A549 (cell line): Measurements from ENCODE around the gene SMO. TPM values are rescaled to one million over a fixed set of nuclear protein-coding genes. Genes with fewer than 3 reads are reported as not detected.
"Not testable (repeated sequence)": the region's sequence is repeated elsewhere in the genome, so short reads cannot be mapped to it uniquely, and the experiment has no call there.

Experiments
- ATAC-seq, 2 experiments: fragments of 200-7000 bp in 1 of 2; fragments of >200 bp in 1 of 2; cut with Nextera tagmentation in 1 of 2; cut with Tn5 transposase in 1 of 2; 3 replicates each; pipeline versions ENCODE4 v1.8.0 to v1.9.1; 2018 to 2020; ENCODE audit warnings: mild to moderate bottlenecking in 1 of 2, moderate library complexity in 1 of 2
- CTCF ChIA-PET: fragments of 300-600 bp; sonication (Branson Sonifier 250); formaldehyde crosslinking; extraction: SDS; loops from one replicate; lab custom pipeline; 2021; ENCODE audit warnings: antibody characterized with exemption, inconsistent platforms; lab: Yijun Ruan, JAX
- POLR2A ChIA-PET: fragments of 350-600 bp; formaldehyde crosslinking; extraction: SDS; loops from one replicate; lab custom pipeline; 2021; ENCODE audit warnings: antibody characterized with exemption, inconsistent platforms; lab: Yijun Ruan, JAX
- DNase-seq, 2 experiments: peaks; one replicate each; pipeline versions ENCODE4 v3.0.0 to v3.0.0-alpha.2; 2011 to 2016; ENCODE audit warnings: low read depth in 1 of 2, low spot score in 1 of 2
- FAIRE-seq: peaks from 2 replicates; lab custom pipeline; 2011; peaks lifted over from hg19 to GRCh38; lab: Jason Lieb, UNC
- H3K27ac ChIP-seq, 2 experiments: fragments of >200 bp; sonication (Bioruptor Twin); formaldehyde crosslinking; 3 replicates each; pipeline ENCODE4 v1.5.1; 2016 to 2017
- H3K4me1 ChIP-seq: fragments of >200 bp; sonication (Bioruptor Twin); formaldehyde crosslinking; 3 replicates; pipeline ENCODE4 v1.6.1; 2016
- H3K4me2 ChIP-seq: fragments of >200 bp; sonication (Bioruptor Twin); formaldehyde crosslinking; 3 replicates; pipeline ENCODE4 v1.6.1; 2016
- H3K4me3 ChIP-seq: fragments of >200 bp; sonication (Bioruptor Twin); formaldehyde crosslinking; 3 replicates; pipeline ENCODE4 v1.5.1; 2016
- H3K9me3 ChIP-seq: fragments of >200 bp; sonication (Bioruptor Twin); formaldehyde crosslinking; 3 replicates; pipeline ENCODE4 v1.6.1; 2016
- BHLHE40 ChIP-seq: IDR thresholded peaks from 2 replicates; pipeline ENCODE4 v1.6.1; 2012; ENCODE audit warnings: low read depth, low read length, inconsistent platforms
- CBX8 ChIP-seq: fragments of 200-600 bp; sonication (generic); IDR thresholded peaks from 2 replicates; pipeline ENCODE4 v1.6.1; 2016
- CEBPB ChIP-seq, 2 experiments: fragments of >200 bp in 1 of 2; sonication (Bioruptor Twin) in 1 of 2; formaldehyde crosslinking in 1 of 2; IDR thresholded peaks; 2 replicates each; pipeline ENCODE4 v1.6.1; 2012 to 2016
- CHD4 ChIP-seq: fragments of 200-600 bp; sonication (generic); IDR thresholded peaks from 2 replicates; pipeline ENCODE4 v1.6.1; 2016; ENCODE audit warnings: antibody characterized with exemption, mild to moderate bottlenecking, borderline replicate concordance
- CTCF ChIP-seq: fragments of >200 bp; sonication (Bioruptor Twin); formaldehyde crosslinking; IDR thresholded peaks from 3 replicates; pipeline ENCODE4 v1.5.1; 2016
- EHMT2 ChIP-seq: fragments of 200-600 bp; sonication (generic); IDR thresholded peaks from 2 replicates; pipeline ENCODE4 v1.6.1; 2016; ENCODE audit warnings: antibody characterized with exemption, low read depth, mild to moderate bottlenecking, moderate library complexity
- EP300 ChIP-seq, 2 experiments: fragments of >200 bp; sonication (Bioruptor Twin); formaldehyde crosslinking; IDR thresholded peaks; 2 replicates in 1 of 2; 3 replicates in 1 of 2; pipeline ENCODE4 v1.6.1; 2016 to 2017
- FOSB ChIP-seq: fragments of 250-450 bp; sonication (Bioruptor Pico); IDR thresholded peaks from 2 replicates; pipeline ENCODE4 v1.5.0; 2020; ENCODE audit warnings: mild to moderate bottlenecking, moderate library complexity
- GATA3 ChIP-seq: IDR thresholded peaks from 2 replicates; pipeline ENCODE4 v1.6.1; 2012; ENCODE audit warnings: borderline replicate concordance
- HDAC2 ChIP-seq: fragments of 200-600 bp; sonication (generic); IDR thresholded peaks from 2 replicates; pipeline ENCODE4 v1.6.1; 2016
- HOXB13 ChIP-seq: fragments of 250-450 bp; sonication (Bioruptor Pico); IDR thresholded peaks from 2 replicates; pipeline ENCODE4 v1.5.0; 2020; ENCODE audit warnings: low read depth, mild to moderate bottlenecking, moderate library complexity
- HOXB5 ChIP-seq: fragments of 250-450 bp; sonication (Bioruptor Pico); IDR thresholded peaks from 2 replicates; pipeline ENCODE4 v1.5.0; 2020; ENCODE audit warnings: mild to moderate bottlenecking, moderate library complexity
- MAZ ChIP-seq: fragments of 150-350 bp; IDR thresholded peaks from 2 replicates; pipeline ENCODE4 v1.6.1; 2014; ENCODE audit warnings: antibody characterized with exemption, low read depth, low read length, borderline replicate concordance
- MYC ChIP-seq: IDR thresholded peaks from 2 replicates; pipeline ENCODE4 v1.6.1; 2012; ENCODE audit warnings: mild to moderate bottlenecking, inconsistent platforms, low read length, improper control_type of control experiment, borderline replicate concordance
- NFE2L2 ChIP-seq: fragments of 150-350 bp; conservative IDR thresholded peaks from 2 replicates; pipeline ENCODE4 v1.6.1; 2014; ENCODE audit warnings: low read length
- NPAS2 ChIP-seq: fragments of 250-450 bp; sonication (Bioruptor Pico); IDR thresholded peaks from 2 replicates; pipeline ENCODE4 v1.8.0; 2022; ENCODE audit warnings: mild to moderate bottlenecking, moderate library complexity, borderline replicate concordance
- POLR2A ChIP-seq: IDR thresholded peaks from 2 replicates; pipeline ENCODE4 v1.6.1; 2012; ENCODE audit warnings: mild to moderate bottlenecking, low read length
- POLR2AphosphoS2 ChIP-seq: conservative IDR thresholded peaks from 2 replicates; pipeline ENCODE4 v1.6.1; 2012; ENCODE audit warnings: low read length, improper control_type of control experiment, inconsistent platforms
- RAD21 ChIP-seq, 2 experiments: fragments of >200 bp in 1 of 2; sonication (Bioruptor Twin) in 1 of 2; formaldehyde crosslinking in 1 of 2; IDR thresholded peaks in 1 of 2; conservative IDR thresholded peaks in 1 of 2; 2 replicates in 1 of 2; 3 replicates in 1 of 2; pipeline ENCODE4 v1.6.1; 2012 to 2018; ENCODE audit warnings: inconsistent platforms in 1 of 2
- RCOR1 ChIP-seq: fragments of 150-350 bp; IDR thresholded peaks from 2 replicates; pipeline ENCODE4 v1.6.1; 2014; ENCODE audit warnings: antibody characterized with exemption, low read length, low read depth
- RFX5 ChIP-seq: fragments of 450-650 bp; IDR thresholded peaks from 2 replicates; pipeline ENCODE4 v1.7.1; 2014; ENCODE audit warnings: antibody characterized with exemption, mild to moderate bottlenecking, moderate library complexity
- RNF2 ChIP-seq: fragments of 200-600 bp; sonication (generic); IDR thresholded peaks from 2 replicates; pipeline ENCODE4 v1.6.1; 2016; ENCODE audit warnings: low read depth, mild to moderate bottlenecking, antibody characterized with exemption, moderate library complexity, borderline replicate concordance
- SMC3 ChIP-seq: fragments of >200 bp; sonication (Bioruptor Twin); formaldehyde crosslinking; IDR thresholded peaks from 3 replicates; pipeline ENCODE4 v1.6.1; 2018; ENCODE audit warnings: inconsistent platforms
- ZFP36 ChIP-seq: fragments of 450-650 bp; IDR thresholded peaks from 2 replicates; pipeline ENCODE4 v1.6.1; 2014; ENCODE audit warnings: borderline replicate concordance; ENCODE audit not compliant: partially characterized antibody
- ZNF302 ChIP-seq: fragments of 250-450 bp; sonication (Bioruptor Pico); IDR thresholded peaks from 2 replicates; pipeline ENCODE4 v1.9.0; 2021; ENCODE audit warnings: inconsistent platforms, mild to moderate bottlenecking, moderate library complexity
- WGBS: methylation state at CpG from one replicate; pipeline ENCODE4 v1.1.6; 2017; ENCODE audit errors: missing lambda C conversion rate; 5-methylcytosine and 5-hydroxymethylcytosine counted together
- polyA plus RNA-seq, 4 experiments: library from polyadenylated mRNA; depleted of rRNA in 3 of 4; stranded (reverse); fragments of >200 nt; fragmentation: RNase III in 1 of 4; extraction: RNeasy Plus Mini Kit Qiagen cat#74134 plus additional on column Dnase treatment in 1 of 4; gene quantifications; 2 replicates in 3 of 4; 3 replicates in 1 of 4; pipeline ENCODE4 v1.2.3, GENCODE V29; 2011 to 2017
- TF ChIP-seq, protein P1 (sequence below): fragments of 150-350 bp; IDR thresholded peaks from 2 replicates; pipeline ENCODE4 v1.6.1; 2014; ENCODE audit warnings: low read depth, mild to moderate bottlenecking, low read length
- TF ChIP-seq, protein P2 (sequence below): IDR thresholded peaks from 2 replicates; pipeline ENCODE4 v1.6.1; 2012; ENCODE audit warnings: low read depth, borderline replicate concordance
- TF ChIP-seq, protein P3 (sequence below): fragments of 200-600 bp; sonication (generic); IDR thresholded peaks from 2 replicates; pipeline ENCODE4 v1.6.1; 2016; ENCODE audit warnings: antibody characterized with exemption, mild to moderate bottlenecking, moderate library complexity
- TF ChIP-seq, protein P4 (sequence below): IDR thresholded peaks from 2 replicates; pipeline ENCODE4 v1.6.1; 2012

Gene SMO
- polyA plus RNA-seq, 2 of the 4 experiments (the other 2 are of a cell fraction): 11.8 to 18.3 TPM

- POLR2A ChIA-PET, H3K4me3 ChIP-seq, ATAC-seq, H3K27ac ChIP-seq, H3K9me3 ChIP-seq, H3K4me2 ChIP-seq, FAIRE-seq, DNase-seq, H3K4me1 ChIP-seq: not testable (repeated sequence)
- WGBS: 36% methylated on average over 8 of the region's 8 CpGs
- CTCF ChIA-PET: interaction anchor here (1.2 to 7.4 kb wide), 13 partner anchors 13 to 427 kb away, joined by 3 to 203 read pairs (median 16); no protein-coding TSS in a partner anchor
These were observed 28.5 kb downstream of the SMO start for GRCh38 chr7:129216821-129217416.

- FAIRE-seq (peak; percentile 18), ATAC-seq (peak; percentile 95 to 96), DNase-seq (peak; percentile 81 to 93)
- CTCF ChIA-PET: interaction anchor here (0.5 to 7.4 kb wide), 108 partner anchors 10 to 793 kb away, joined by 3 to 203 read pairs (median 5); partner anchors contain the start of genes SMO and STRIP2
- Histone ChIP-seq H3K4me3 (no peak overlapping the region), H3K4me2 (peak overlapping the region; percentile 50), H3K27ac (no peak overlapping the region), H3K9me3 (no peaks in the 10 kb centered on the region), H3K4me1 (0 out of 3 replicates have a peak, but pooled peaks cover 3% of the 10 kb centered on the region)
- 10% methylated on average over 9 of the region's 9 CpGs for WGBS
- POLR2A ChIA-PET: interaction anchor here (0.8 kb wide), 1 partner anchor 253 kb away, joined by 3 read pairs; no protein-coding TSS in a partner anchor
- no peak for TF ChIP-seq HOXB5
- TF ChIP-seq, protein P1, sequence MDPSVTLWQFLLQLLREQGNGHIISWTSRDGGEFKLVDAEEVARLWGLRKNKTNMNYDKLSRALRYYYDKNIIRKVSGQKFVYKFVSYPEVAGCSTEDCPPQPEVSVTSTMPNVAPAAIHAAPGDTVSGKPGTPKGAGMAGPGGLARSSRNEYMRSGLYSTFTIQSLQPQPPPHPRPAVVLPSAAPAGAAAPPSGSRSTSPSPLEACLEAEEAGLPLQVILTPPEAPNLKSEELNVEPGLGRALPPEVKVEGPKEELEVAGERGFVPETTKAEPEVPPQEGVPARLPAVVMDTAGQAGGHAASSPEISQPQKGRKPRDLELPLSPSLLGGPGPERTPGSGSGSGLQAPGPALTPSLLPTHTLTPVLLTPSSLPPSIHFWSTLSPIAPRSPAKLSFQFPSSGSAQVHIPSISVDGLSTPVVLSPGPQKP: no peak
- no peak for TF ChIP-seq RFX5
- no peak for TF ChIP-seq CHD4
- no peak for TF ChIP-seq CEBPB (IDR thresholded peaks at IDR 0.05)
- no peak for TF ChIP-seq HOXB13 (CRISPR knock-in tag)
- no peak for TF ChIP-seq BHLHE40
- TF ChIP-seq NFE2L2: no peak
- no peak for TF ChIP-seq MAZ
- TF ChIP-seq, protein P2, sequence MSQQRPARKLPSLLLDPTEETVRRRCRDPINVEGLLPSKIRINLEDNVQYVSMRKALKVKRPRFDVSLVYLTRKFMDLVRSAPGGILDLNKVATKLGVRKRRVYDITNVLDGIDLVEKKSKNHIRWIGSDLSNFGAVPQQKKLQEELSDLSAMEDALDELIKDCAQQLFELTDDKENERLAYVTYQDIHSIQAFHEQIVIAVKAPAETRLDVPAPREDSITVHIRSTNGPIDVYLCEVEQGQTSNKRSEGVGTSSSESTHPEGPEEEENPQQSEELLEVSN: no peak
- TF ChIP-seq, protein P3, sequence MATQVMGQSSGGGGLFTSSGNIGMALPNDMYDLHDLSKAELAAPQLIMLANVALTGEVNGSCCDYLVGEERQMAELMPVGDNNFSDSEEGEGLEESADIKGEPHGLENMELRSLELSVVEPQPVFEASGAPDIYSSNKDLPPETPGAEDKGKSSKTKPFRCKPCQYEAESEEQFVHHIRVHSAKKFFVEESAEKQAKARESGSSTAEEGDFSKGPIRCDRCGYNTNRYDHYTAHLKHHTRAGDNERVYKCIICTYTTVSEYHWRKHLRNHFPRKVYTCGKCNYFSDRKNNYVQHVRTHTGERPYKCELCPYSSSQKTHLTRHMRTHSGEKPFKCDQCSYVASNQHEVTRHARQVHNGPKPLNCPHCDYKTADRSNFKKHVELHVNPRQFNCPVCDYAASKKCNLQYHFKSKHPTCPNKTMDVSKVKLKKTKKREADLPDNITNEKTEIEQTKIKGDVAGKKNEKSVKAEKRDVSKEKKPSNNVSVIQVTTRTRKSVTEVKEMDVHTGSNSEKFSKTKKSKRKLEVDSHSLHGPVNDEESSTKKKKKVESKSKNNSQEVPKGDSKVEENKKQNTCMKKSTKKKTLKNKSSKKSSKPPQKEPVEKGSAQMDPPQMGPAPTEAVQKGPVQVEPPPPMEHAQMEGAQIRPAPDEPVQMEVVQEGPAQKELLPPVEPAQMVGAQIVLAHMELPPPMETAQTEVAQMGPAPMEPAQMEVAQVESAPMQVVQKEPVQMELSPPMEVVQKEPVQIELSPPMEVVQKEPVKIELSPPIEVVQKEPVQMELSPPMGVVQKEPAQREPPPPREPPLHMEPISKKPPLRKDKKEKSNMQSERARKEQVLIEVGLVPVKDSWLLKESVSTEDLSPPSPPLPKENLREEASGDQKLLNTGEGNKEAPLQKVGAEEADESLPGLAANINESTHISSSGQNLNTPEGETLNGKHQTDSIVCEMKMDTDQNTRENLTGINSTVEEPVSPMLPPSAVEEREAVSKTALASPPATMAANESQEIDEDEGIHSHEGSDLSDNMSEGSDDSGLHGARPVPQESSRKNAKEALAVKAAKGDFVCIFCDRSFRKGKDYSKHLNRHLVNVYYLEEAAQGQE: peak; percentile 67; the same call in 1 of the 2 replicates
- no peak for TF ChIP-seq CBX8
- no peak for TF ChIP-seq ZNF302
- peak; percentile 96 to 98 for TF ChIP-seq RAD21 (conservative IDR thresholded peaks at IDR 0.05 in 1 of 2, IDR thresholded peaks at IDR 0.05 in 1 of 2)
- no peak for TF ChIP-seq POLR2A
- TF ChIP-seq ZFP36: no peak
- peak; percentile 90 for TF ChIP-seq SMC3
- no peak for TF ChIP-seq MYC
- TF ChIP-seq RNF2: no peak
- TF ChIP-seq RCOR1: no peak
- TF ChIP-seq POLR2AphosphoS2: no peak
- TF ChIP-seq EP300 (IDR thresholded peaks at IDR 0.05): no peak
- TF ChIP-seq NPAS2: no peak
- no peak for TF ChIP-seq GATA3
- TF ChIP-seq, protein P4, sequence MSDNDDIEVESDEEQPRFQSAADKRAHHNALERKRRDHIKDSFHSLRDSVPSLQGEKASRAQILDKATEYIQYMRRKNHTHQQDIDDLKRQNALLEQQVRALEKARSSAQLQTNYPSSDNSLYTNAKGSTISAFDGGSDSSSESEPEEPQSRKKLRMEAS: no peak
- TF ChIP-seq HDAC2: no peak
- TF ChIP-seq CTCF: peak; percentile 94
- no peak for TF ChIP-seq FOSB (CRISPR knock-in tag)
- no peak for TF ChIP-seq EHMT2
These were observed 30.2 kb downstream of the SMO start for GRCh38 chr7:129218514-129219062.
